Thoracic aorta (tissue), 2 donors: Measurements from ENCODE around the gene DDX51. TPM values are rescaled to one million over a fixed set of nuclear protein-coding genes. Genes with fewer than 3 reads are reported as not detected.

Experiments
- ATAC-seq: fragments of 150-250 bp; one replicate; pipeline ENCODE4 v1.8.0; 2017; ENCODE audit warnings: low read depth; ENCODE audit not compliant: insufficient number of reproducible peaks, low FRiP score
- DNase-seq: peaks from one replicate; pipeline ENCODE4 v3.0.0-alpha.2; 2020; ENCODE audit warnings: low spot score
- H3K27ac ChIP-seq, 2 donors: fragments of 200-600 bp; sonication (generic); 1 replicate in 1 of 2; 2 replicates in 1 of 2; pipeline ENCODE4 v1.5.1; 2016; ENCODE audit warnings: mild to moderate bottlenecking in 2 of 2, moderate library complexity in 2 of 2
- H3K27me3 ChIP-seq: fragments of 200-600 bp; sonication (generic); replicated peaks from 2 replicates; pipeline ENCODE4 v1.6.0; 2016; ENCODE audit warnings: mild to moderate bottlenecking; ENCODE audit not compliant: insufficient read depth
- H3K36me3 ChIP-seq: fragments of 200-600 bp; sonication (generic); one replicate; pipeline ENCODE4 v1.5.1; 2016
- H3K4me1 ChIP-seq, 2 donors: fragments of 200-600 bp; sonication (generic); 1 replicate in 1 of 2; 2 replicates in 1 of 2; pipeline versions ENCODE4 v1.5.1 to v1.6.0; 2016; ENCODE audit warnings: low read depth in 2 of 2, mild to moderate bottlenecking in 1 of 2; ENCODE audit not compliant: control insufficient read depth in 1 of 2
- H3K4me3 ChIP-seq: fragments of 200-600 bp; sonication (generic); 2 replicates; pipeline ENCODE4 v1.5.1; 2016; ENCODE audit warnings: mild to moderate bottlenecking
- H3K9me3 ChIP-seq: fragments of 200-600 bp; sonication (generic); 2 replicates; pipeline ENCODE4 v1.5.1; 2016
- total RNA-seq, 2 donors: library from RNA; depleted of rRNA; stranded (reverse); fragments of >200 nt; gene quantifications; one replicate each; pipeline versions ENCODE4 v1.1.0 to v1.2.3, GENCODE V29; 2016
- TF ChIP-seq, protein P1 (sequence below): fragments of 200-600 bp; sonication (generic); IDR thresholded peaks from one replicate; pipeline ENCODE4 v1.5.1; 2019; ENCODE audit warnings: antibody characterized with exemption

Gene DDX51
- total RNA-seq, 2 donors from 2014 or later, result 9.7 to 24.8 TPM

DNA sequence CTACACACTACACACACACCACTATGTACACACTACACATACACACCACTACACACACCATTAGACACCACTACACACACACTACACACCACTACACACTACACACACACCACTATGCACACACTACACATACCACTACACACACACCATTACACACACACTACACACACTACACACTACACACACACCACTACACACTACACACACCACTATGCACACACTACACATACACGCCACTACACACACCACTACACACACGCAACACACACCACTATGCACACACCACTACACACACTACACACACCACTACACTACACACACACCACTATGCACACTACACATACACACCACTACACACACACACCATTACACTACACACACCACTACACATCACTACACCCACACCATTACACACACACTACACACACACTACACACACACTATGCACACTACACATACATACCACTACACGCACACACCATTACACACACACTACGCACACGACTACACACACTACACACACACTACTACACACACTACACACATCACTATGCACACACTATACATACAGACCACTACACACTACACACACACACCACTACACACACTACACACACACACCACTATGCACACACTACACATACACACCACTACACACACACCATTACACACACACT, 13.8 kb upstream of the DDX51 start:
- TF ChIP-seq, protein P1, sequence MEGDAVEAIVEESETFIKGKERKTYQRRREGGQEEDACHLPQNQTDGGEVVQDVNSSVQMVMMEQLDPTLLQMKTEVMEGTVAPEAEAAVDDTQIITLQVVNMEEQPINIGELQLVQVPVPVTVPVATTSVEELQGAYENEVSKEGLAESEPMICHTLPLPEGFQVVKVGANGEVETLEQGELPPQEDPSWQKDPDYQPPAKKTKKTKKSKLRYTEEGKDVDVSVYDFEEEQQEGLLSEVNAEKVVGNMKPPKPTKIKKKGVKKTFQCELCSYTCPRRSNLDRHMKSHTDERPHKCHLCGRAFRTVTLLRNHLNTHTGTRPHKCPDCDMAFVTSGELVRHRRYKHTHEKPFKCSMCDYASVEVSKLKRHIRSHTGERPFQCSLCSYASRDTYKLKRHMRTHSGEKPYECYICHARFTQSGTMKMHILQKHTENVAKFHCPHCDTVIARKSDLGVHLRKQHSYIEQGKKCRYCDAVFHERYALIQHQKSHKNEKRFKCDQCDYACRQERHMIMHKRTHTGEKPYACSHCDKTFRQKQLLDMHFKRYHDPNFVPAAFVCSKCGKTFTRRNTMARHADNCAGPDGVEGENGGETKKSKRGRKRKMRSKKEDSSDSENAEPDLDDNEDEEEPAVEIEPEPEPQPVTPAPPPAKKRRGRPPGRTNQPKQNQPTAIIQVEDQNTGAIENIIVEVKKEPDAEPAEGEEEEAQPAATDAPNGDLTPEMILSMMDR, result no peak
- DNase-seq (no peak), ATAC-seq (no peak)
- no peak overlapping the region for H3K27ac ChIP-seq
- H3K4me3 ChIP-seq, result no peak overlapping the region
- H3K9me3 ChIP-seq, result no peaks in the 10 kb centered on the region
- H3K4me1 ChIP-seq, result peaks cover 7 to 12% of the 10 kb centered on the region in 2 donors
- H3K27me3 ChIP-seq, result no peaks in the 10 kb centered on the region
- H3K36me3 ChIP-seq, result no peaks in the 10 kb centered on the region

DNA sequence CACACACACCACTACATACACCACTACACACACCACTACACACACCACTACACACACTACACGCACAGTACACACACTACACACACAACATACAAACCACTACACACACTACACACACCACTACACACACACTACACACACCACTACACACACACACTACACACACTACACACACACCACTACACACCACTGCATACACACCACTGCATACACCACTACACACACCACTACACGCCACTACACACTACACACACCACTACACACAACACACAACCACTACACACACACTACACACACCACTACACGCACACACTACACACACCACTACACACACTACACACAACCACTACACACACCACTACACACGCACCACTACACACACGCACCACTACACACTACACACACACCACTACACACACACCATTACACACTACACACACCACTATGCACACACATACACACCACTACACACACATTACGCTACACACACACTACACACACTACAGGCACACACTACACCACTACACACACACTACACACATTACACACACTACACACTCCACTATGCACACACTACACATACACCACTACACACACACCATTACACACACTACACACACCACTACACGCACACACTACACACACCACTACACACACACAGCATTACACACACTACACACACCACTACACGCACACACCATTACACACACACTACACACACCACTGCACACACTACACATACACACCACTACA, 12.6 kb upstream of the DDX51 start:
- TF ChIP-seq, protein P1, result no peak
- H3K4me3 ChIP-seq, result no peak overlapping the region
- H3K27me3 ChIP-seq, result no peaks in the 10 kb centered on the region
- H3K9me3 ChIP-seq, result no peaks in the 10 kb centered on the region
- DNase-seq, result no peak
- ATAC-seq, result no peak
- H3K27ac ChIP-seq, result no peak overlapping the region
- H3K4me1 ChIP-seq, result peaks cover 0 to under 1% of the 10 kb centered on the region in 2 donors
- no peaks in the 10 kb centered on the region for H3K36me3 ChIP-seq

DNA sequence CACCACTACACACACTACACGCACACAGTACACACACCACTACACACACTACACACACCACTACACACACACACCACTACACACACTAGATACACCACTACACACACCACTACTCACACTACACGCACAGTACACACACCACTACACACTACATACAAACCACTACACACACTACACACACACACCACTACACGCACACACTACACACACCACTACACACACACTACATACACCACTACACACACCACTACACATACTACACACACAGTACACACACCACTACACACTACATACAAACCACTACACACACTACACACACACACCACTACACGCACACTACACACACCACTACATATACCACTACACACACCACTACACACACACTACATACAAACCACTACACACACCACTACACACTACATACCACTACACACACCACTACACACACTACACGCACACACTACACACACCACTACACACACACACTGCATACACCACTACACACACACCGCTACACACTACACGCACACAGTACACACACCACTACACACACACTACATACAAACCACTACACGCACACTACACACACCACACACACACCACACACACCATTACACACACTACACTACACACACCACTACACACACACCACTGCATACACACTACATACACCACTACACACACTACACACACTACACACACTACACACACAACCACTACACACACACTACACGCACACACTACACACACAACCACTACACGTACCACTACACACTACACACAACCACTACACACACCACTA, 11.9 kb upstream of the DDX51 start:
- TF ChIP-seq, protein P1, result no peak
- Histone ChIP-seq H3K27ac (no peak overlapping the region), H3K4me3 (no peak overlapping the region), H3K9me3 (no peaks in the 10 kb centered on the region), H3K27me3 (no peaks in the 10 kb centered on the region), H3K36me3 (no peaks in the 10 kb centered on the region), H3K4me1 (no peaks in the 10 kb centered on the region)
- ATAC-seq, result no peak
- no peak for DNase-seq

DNA sequence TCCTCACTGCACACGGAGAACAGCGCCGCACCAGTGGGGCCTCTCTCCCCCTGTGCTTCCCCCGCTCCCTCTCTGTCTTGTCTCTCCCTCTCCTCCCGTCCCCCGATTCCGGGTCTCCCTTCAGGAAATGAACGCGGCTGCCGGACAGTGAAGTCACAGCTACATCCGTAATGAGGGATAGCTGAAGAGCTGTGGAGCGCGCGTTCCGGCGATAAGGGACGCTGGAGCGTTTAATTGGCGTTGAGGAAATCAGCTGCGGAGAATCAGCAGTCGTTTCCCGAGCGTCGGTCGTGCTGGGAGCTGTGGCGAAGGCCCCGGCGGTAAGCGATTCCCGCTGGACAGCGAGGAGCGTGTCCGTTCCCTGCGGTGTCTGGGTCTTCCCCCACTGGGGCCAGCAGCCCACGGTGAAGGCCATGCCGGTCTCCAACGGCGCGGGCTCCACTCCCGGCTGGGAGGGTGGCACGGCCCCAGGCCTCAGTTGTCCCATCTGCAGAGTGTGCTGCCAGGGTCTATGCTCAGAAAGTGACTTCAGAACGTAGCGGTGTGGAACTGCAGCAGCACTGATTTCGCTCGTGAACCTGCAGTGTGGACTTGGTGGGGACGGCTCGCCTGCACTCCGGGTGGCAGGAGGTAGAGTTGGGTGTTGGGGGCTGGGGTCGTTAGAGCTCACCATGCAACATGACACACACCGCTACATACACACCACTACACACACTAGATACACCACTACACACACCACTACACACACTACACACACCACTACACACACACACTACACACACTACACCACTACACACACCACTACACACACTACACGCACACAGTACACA, 11.0 kb upstream of the DDX51 start:
- no peaks in the 10 kb centered on the region for H3K9me3 ChIP-seq
- ATAC-seq, result no peak
- no peak overlapping the region for H3K4me3 ChIP-seq
- DNase-seq, result no peak
- H3K4me1 ChIP-seq, result no peaks in the 10 kb centered on the region
- no peak overlapping the region for H3K27ac ChIP-seq
- H3K36me3 ChIP-seq, result no peaks in the 10 kb centered on the region
- no peaks in the 10 kb centered on the region for H3K27me3 ChIP-seq
- TF ChIP-seq, protein P1, result no peak
